IPS-20b (cell line): Measurements from ENCODE around the gene BNIP1.
A peak's percentile ranks its signal among the peaks of the same experiment; 100 is the strongest.
"Not testable (repeated sequence)": the region's sequence is repeated elsewhere in the genome, so short reads cannot be mapped to it uniquely, and the experiment has no call there.

ENCODE experiments used
- H3K27ac ChIP-seq: one replicate; pipeline ENCODE4 v1.5.1; 2013; ENCODE audit warnings: low read length
- H3K27me3 ChIP-seq: 2 replicates; pipeline ENCODE4 v1.6.1; 2013; ENCODE audit warnings: mild to moderate bottlenecking, low read length, inconsistent platforms; ENCODE audit not compliant: insufficient read depth
- H3K36me3 ChIP-seq: 2 replicates; pipeline ENCODE4 v1.6.1; 2013; ENCODE audit warnings: low read depth, mild to moderate bottlenecking, inconsistent platforms, low read length, moderate library complexity; ENCODE audit not compliant: insufficient read depth
- H3K4me1 ChIP-seq: 2 replicates; pipeline ENCODE4 v1.6.1; 2013; ENCODE audit warnings: mild to moderate bottlenecking, control low read depth, inconsistent platforms, low read length, moderate library complexity; ENCODE audit not compliant: insufficient read depth
- H3K4me3 ChIP-seq: 2 replicates; pipeline ENCODE4 v1.5.1; 2013; ENCODE audit warnings: mild to moderate bottlenecking, low read length, inconsistent platforms
- H3K9ac ChIP-seq: 2 replicates; pipeline ENCODE4 v1.6.1; 2013; ENCODE audit warnings: low read depth, mild to moderate bottlenecking, inconsistent platforms, low read length, moderate library complexity
- H3K9me3 ChIP-seq: 2 replicates; pipeline ENCODE4 v1.6.1; 2013; ENCODE audit warnings: mild to moderate bottlenecking, low read depth, low read length, inconsistent platforms; ENCODE audit not compliant: insufficient read depth

Gene BNIP1, protein sequence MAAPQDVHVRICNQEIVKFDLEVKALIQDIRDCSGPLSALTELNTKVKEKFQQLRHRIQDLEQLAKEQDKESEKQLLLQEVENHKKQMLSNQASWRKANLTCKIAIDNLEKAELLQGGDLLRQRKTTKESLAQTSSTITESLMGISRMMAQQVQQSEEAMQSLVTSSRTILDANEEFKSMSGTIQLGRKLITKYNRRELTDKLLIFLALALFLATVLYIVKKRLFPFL

GRCh38 chr5:173144200-173145176, at the start of gene BNIP1:
BNIP1 (plus strand) TSS chr5:173144531; CDS start chr5:173144546, 15 bp downstream.
- H3K9ac ChIP-seq = peak within 1 kb of the TSS; percentile 92; the same call in 1 of the 2 replicates
- H3K9me3 ChIP-seq = no peaks in the 10 kb centered on the region
- H3K27ac ChIP-seq = no peak within 1 kb of the TSS
- no peaks in the 10 kb centered on the region for H3K27me3 ChIP-seq
- H3K4me1 ChIP-seq = peaks cover 7% of the 10 kb centered on the region; the same call in 1 of the 2 replicates
- peak within 1 kb of the TSS; percentile 99 for H3K4me3 ChIP-seq
- H3K36me3 ChIP-seq = peaks cover 12% of the 10 kb centered on the region

DNA sequence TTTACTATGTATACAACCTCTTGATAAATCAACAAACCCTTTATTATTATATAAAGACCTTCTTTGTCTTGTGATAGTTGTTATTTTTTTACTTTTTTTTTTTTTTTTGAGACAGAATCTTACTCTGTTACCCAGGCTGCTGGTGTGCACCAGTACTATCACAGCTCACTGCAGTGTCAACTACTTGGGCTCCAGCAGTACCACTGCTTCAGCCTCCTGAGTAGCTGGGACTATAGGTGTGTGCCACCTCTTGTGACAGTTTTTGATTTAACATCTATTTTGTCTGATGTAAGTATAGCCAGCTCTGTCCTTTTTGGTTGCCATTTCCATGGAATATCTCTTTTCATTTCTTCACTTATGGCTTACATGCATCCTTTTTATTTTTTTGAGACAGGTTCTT, 45.5 kb upstream of the BNIP1 start:
- H3K36me3 ChIP-seq = no peaks in the 10 kb centered on the region
- no peaks in the 10 kb centered on the region for H3K4me1 ChIP-seq
- no peak overlapping the region for H3K9ac ChIP-seq
- no peaks in the 10 kb centered on the region for H3K27me3 ChIP-seq
- peaks cover 4% of the 10 kb centered on the region for H3K9me3 ChIP-seq
- H3K4me3 ChIP-seq = no peak overlapping the region
- no peak overlapping the region for H3K27ac ChIP-seq

GRCh38 chr5:173099461-173099860, 44.9 kb upstream of the BNIP1 start:
- no peaks in the 10 kb centered on the region for H3K36me3 ChIP-seq
- peaks cover 4% of the 10 kb centered on the region for H3K9me3 ChIP-seq
- H3K4me3 ChIP-seq = no peak overlapping the region
- H3K9ac ChIP-seq = no peak overlapping the region
- no peaks in the 10 kb centered on the region for H3K27me3 ChIP-seq
- no peaks in the 10 kb centered on the region for H3K4me1 ChIP-seq
- H3K27ac ChIP-seq = no peak overlapping the region

DNA sequence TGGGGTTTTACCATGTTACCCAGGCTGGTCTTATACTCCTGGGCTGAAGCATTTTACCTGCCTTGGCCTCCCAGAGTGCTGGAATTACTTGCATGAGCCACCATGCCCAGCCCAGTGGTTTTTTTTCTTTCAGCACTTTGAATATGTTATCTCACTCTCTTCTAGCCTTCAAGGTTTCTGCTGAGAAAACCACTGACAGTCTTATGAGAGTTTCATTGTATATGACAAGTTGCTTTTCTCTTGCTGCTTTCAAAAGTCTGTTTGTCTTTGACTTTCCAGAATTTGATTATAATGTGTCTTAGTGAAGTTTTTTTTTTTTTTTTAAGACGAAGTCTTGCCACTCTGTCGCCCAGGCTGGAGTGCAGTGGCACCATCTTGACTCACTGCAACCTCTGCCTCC, 43.1 kb upstream of the BNIP1 start:
- H3K27ac ChIP-seq = no peak overlapping the region
- no peaks in the 10 kb centered on the region for H3K36me3 ChIP-seq
- H3K4me3 ChIP-seq = no peak overlapping the region
- no peaks in the 10 kb centered on the region for H3K27me3 ChIP-seq
- H3K4me1 ChIP-seq = no peaks in the 10 kb centered on the region
- peaks cover 4% of the 10 kb centered on the region for H3K9me3 ChIP-seq
- no peak overlapping the region for H3K9ac ChIP-seq

GRCh38 chr5:173103411-173103810, 40.9 kb upstream of the BNIP1 start:
- Histone ChIP-seq H3K4me3 (no peak overlapping the region), H3K27ac (no peak overlapping the region), H3K9ac (no peak overlapping the region)

DNA sequence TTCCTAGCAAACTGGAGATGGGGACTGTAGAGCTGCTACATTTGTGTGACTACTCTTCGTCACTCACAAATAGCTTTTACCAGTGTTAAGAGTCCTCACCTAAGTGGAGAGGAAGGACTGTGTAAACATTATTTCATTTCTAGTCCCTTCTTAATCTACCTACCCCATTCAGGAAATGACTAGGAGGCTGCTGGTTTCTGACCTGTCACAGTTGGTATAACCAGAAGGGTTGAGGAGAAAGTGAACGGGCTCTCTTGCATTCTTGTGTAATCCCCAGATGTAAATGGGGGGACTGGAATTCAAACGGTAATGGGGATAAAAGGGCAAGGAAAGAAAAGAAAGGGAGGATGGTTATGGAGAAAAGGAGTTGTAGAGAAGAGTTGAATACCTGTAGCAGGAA, 35.4 kb upstream of the BNIP1 start:
- H3K27me3 ChIP-seq = no peaks in the 10 kb centered on the region
- no peak overlapping the region for H3K9ac ChIP-seq
- no peaks in the 10 kb centered on the region for H3K4me1 ChIP-seq
- no peaks in the 10 kb centered on the region for H3K9me3 ChIP-seq
- no peaks in the 10 kb centered on the region for H3K36me3 ChIP-seq
- H3K4me3 ChIP-seq = no peak overlapping the region
- no peak overlapping the region for H3K27ac ChIP-seq

More at GRCh38 chr5:173103411-173103810, 40.9 kb upstream of the BNIP1 start:
- no peaks in the 10 kb centered on the region for H3K4me1 ChIP-seq
- H3K36me3 ChIP-seq = no peaks in the 10 kb centered on the region
- no peaks in the 10 kb centered on the region for H3K27me3 ChIP-seq
- peaks cover 4% of the 10 kb centered on the region for H3K9me3 ChIP-seq

- Histone ChIP-seq H3K27me3 (no peaks in the 10 kb centered on the region), H3K36me3 (no peaks in the 10 kb centered on the region), H3K4me1 (no peaks in the 10 kb centered on the region), H3K27ac (no peak overlapping the region), H3K9ac (no peak overlapping the region), H3K9me3 (no peaks in the 10 kb centered on the region), H3K4me3 (no peak overlapping the region)
Measured at GRCh38 chr5:173114536-173114935, 29.8 kb upstream of the BNIP1 start.

DNA sequence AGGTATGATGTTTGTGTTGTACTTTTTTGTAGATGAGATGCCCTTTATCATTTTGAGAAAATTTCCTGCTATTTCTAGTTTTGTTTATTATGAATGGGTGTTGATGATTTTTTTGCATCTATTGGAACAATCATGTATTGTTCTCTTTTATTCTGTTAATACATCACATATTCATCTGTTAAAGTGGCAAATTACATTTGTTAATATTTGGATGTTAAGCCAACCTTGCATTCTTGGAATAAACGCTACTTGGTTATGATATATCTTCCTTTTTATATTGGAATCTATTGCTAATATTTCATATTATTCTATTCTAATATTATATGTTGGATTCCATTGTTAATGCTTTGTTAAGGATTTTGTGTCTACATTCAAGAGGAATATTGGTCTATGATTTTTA, 24.6 kb upstream of the BNIP1 start:
- no peaks in the 10 kb centered on the region for H3K4me1 ChIP-seq
- H3K9me3 ChIP-seq = no peaks in the 10 kb centered on the region
- no peaks in the 10 kb centered on the region for H3K36me3 ChIP-seq
- H3K27ac ChIP-seq = no peak overlapping the region
- no peak overlapping the region for H3K4me3 ChIP-seq
- no peaks in the 10 kb centered on the region for H3K27me3 ChIP-seq
- no peak overlapping the region for H3K9ac ChIP-seq

GRCh38 chr5:173123416-173123815, 20.9 kb upstream of the BNIP1 start:
- Histone ChIP-seq H3K27me3 (no peaks in the 10 kb centered on the region), H3K9ac (no peak overlapping the region), H3K4me1 (no peaks in the 10 kb centered on the region)

GRCh38 chr5:173132166-173132565, 12.2 kb upstream of the BNIP1 start:
- H3K4me3 ChIP-seq, H3K27ac ChIP-seq, H3K27me3 ChIP-seq, H3K9ac ChIP-seq, H3K4me1 ChIP-seq, H3K9me3 ChIP-seq, H3K36me3 ChIP-seq: not testable (repeated sequence)

More at GRCh38 chr5:173123416-173123815, 20.9 kb upstream of the BNIP1 start:
- no peaks in the 10 kb centered on the region for H3K9me3 ChIP-seq
- H3K27ac ChIP-seq = no peak overlapping the region
- H3K36me3 ChIP-seq = no peaks in the 10 kb centered on the region
- H3K4me3 ChIP-seq = no peak overlapping the region

DNA sequence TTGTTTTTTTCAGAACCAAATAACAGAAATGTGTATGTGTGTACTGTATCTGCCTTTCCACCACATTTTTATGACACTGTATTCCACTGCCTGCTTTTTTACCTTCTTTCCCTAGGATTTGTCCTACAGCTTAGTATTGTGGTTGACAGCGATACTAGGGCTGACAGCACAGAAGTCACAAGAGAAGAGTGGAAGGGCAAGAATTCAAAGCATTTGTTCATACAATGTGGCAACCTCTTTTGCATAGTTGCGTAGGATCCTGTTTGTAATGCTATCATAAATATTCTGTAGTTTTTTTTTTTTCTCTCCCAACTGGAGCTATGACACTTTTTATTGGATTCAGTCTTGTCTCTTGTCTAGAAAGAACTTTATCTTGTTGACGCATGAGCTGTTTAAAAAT, 5.6 kb upstream of the BNIP1 start:
- no peak overlapping the region for H3K27ac ChIP-seq
- peak overlapping the region; percentile 24; the same call in 1 of the 2 replicates for H3K4me3 ChIP-seq
- no peaks in the 10 kb centered on the region for H3K27me3 ChIP-seq
- no peaks in the 10 kb centered on the region for H3K36me3 ChIP-seq
- no peak overlapping the region for H3K9ac ChIP-seq
- no peaks in the 10 kb centered on the region for H3K9me3 ChIP-seq
- peaks cover 22% of the 10 kb centered on the region; the same call in 1 of the 2 replicates for H3K4me1 ChIP-seq

DNA sequence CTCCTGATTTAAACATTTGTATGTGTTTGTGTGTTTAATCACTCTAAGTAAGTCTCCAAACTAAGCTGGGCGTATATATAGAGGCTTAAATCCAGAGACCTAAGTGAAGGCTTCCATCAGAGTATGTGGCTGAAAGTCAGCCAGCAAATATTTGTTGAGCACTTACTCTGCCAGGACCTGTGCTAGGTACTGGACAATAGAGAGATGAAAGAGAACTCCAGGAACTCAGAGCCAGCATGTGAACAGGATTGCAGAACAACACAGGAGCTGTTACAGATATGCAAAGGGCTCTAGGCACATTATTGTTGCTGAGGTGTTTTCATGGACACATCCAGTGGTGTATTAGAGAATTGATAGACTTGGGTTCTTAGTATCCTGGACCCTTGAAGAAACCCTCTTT, 4.7 kb upstream of the BNIP1 start:
- Histone ChIP-seq H3K4me3 (no peak overlapping the region), H3K4me1 (peaks cover 22% of the 10 kb centered on the region; the same call in 1 of the 2 replicates), H3K27me3 (no peaks in the 10 kb centered on the region), H3K9ac (no peak overlapping the region), H3K36me3 (no peaks in the 10 kb centered on the region), H3K9me3 (no peaks in the 10 kb centered on the region), H3K27ac (no peak overlapping the region)
